GM19240 (cell line): ENCODE results near the gene SLC2A2.

ENCODE experiments used
- DNase-seq: peaks from one replicate; pipeline ENCODE4 v3.0.0; 2011; ENCODE audit warnings: low spot score; ENCODE audit not compliant: insufficient read length

SLC2A2 gene

DNA sequence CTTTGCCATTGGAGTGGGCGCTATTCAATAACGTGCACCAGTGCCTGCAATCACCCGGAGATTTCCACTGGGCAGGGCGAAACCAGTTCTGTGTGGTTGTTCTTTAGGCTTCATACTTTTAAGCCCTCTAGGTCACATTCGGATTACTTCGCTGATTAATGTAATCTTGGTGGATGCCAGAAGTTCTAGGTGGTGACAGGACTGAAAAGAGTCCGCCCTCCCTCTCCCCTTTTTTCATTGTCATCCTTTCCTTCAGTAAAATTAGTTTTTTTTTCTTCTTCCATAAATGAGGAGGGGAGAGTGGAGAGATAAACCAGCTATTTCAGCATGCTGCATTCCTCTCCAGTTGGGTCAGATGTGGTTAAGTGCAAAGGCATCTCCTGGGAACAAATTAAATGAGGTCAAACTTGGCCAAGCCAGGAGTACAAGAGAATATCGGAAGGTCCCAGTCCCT, 2.3 kb upstream of the SLC2A2 start:
- DNase-seq: no peak

- no peak for DNase-seq
Observed at GRCh38 chr3:171028025-171028778, 1.7 kb upstream of the SLC2A2 start.

GRCh38 chr3:171023566-171023965, 3.0 kb downstream of the SLC2A2 start:
- no peak for DNase-seq

GRCh38 chr3:171021377-171021776, 5.1 kb downstream of the SLC2A2 start:
- DNase-seq: no peak

DNA sequence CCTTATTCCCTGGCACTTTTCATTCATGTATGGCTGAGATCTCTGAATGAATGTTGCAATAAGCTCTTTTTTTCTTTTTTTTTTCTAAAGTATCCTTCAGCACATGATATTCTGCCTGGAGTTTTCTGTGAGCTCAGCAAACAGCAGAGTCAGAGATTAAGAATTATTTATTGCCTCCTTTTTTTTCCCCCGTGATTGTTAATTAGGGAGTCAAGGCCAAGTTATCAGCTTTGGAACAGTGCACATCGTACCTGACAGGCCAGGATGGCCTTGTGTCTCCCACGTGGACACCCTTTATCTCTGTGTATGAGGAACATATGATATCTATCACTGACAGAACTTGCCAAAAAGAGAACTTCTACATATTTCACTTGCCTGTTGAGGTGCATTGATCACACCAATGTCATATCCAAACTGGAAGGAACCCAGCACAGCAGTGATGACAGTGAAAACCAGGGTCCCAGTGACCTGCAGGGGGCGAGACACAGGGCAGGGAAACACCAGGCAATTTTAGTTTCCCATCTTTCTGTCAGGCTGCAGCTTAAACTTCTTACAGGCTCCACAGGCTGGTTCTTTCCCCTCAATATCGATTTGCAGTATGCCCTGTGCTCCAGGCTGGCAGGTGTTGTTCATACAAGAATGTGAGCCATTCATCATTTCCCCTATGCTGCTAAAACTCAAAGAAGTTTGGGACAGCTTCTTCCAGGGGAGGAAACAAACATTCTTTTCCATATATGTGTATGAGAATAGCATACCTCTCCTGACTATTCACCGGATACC, 8.2 kb downstream of the SLC2A2 start:
- DNase-seq: no peak

DNA sequence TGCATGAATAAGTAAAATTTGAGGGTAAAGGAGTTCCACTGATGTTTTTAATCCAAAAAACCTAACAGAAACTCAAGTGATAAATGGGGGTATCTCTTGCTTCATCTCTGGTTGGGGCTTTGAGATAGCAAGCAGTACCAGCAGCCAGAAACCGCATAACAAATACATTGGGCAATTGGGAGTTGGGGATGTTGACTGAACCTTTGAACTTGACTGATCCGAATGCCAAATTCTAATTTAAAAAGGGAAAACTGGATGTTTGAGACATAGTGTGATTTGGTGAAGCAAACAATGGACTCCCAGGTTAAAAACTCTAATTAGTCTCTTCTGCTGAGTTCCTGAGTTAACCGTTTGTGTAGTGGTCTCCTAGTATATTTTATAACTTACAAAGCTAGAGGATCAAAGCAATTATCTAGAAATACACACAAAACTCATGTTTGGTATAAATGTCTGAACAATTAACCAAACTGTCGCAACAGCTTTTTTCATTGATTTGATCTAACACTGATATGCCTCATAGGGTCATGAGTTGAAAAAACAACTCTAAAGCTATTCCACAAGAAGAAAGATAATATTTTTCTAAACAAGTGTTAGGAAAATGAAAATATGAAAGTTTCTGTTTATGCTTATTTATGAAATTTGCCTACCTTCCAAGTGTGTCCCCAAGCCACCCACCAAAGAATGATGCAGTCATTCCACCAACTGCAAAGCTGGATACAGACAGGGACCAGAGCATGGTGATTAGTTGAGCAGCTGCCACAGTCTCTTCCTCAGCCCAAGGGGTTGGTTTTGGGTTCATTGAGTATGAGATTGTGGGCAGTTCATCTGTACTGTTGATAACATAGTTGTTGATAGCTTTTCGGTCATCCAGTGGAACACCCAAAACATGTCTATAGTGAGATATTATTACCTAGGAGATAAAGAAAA, 12.4 kb downstream of the SLC2A2 start:
- DNase-seq: no peak

DNA sequence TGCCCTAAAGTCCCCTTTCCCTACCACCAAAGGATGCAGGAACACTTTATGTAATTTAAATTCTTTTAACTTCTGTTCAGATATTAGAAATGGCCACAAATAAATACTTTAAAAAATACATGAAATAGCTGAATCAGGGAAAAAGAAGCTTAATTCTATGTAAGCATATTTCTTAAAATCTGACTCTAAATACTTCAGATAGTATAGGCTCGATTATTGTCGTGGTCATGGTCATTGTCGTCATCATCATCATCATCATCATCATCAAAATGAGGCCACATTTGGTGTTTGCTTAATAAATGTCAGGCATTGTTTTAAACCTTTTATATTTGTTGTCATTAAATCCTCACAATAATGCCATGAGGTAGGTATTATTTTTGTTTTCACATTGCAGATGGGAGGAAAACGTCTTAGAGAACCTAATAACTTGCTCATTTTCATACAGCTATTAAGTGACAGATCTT, 14.6 kb downstream of the SLC2A2 start:
- no peak for DNase-seq

DNA sequence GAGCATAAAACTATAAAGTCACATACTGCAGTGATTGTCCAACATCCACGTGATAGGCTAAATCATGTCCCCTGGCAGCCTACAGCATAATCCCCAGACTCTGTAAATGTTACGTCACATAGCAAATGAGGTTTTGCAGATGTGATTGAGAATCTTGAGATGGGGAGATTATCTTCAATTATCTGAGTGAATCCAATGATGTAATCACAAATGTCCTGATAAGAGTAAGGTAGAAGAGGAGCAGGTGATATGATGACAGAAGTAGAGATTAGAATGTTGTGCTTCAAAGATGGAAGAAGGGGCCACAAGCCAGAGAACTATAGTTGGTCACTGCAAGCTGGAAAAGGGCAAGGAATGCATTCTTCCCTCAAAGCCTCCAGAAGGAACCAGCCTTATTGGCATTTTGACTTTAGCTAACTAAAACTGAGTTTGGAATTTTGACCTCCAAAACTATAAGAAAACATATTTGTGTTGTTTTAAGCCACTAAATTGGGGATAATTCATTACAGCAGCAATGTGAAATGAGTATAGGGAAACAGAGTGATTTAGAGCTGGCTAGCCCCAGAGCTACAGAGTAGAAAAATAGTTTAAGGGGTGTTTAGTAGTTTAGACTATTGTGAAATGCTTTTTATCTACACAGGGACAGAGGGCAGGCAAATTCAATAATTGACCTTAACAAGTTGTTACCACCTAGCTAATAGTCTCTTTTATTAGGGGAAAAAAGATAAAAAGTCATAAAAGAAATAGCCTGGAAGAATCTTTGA, 15.2 kb downstream of the SLC2A2 start:
- DNase-seq: no peak

DNA sequence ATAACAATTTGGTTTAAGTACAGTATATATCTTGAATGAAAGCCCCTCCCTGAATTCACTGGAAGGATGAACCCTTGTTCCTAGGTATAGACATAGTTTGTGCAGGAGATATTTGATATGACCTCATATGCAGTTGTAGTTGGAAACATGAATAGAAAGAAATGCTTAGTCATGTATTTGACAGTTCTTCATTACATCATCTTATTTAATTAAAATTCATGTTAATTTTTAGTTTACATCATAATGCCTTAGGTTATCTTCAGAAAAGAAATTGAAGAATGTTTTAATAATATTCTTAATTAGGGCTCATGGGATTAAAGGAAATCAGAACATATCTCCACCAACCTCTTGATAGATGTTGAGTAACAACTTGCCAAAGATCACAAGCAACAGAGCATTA, 19.2 kb downstream of the SLC2A2 start:
- no peak for DNase-seq

DNA sequence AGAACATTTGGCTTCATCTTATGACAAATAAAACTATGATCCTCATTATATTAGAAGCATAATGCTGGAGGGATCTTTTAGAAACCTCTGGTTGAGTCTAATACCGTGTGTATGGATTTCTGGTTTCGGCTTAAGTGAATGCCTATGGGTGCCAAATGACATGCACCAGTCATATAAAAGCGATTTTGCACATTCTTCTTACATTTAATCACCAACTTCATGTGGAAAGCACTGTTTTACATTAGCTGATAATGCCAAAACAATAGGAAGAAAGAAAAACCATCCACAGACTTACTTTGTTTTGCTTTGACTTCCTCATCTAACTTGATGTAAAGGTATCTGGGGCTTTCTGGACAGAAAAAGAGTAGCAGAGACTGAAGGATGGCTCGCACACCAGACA, 20.9 kb downstream of the SLC2A2 start:
- no peak for DNase-seq

DNA sequence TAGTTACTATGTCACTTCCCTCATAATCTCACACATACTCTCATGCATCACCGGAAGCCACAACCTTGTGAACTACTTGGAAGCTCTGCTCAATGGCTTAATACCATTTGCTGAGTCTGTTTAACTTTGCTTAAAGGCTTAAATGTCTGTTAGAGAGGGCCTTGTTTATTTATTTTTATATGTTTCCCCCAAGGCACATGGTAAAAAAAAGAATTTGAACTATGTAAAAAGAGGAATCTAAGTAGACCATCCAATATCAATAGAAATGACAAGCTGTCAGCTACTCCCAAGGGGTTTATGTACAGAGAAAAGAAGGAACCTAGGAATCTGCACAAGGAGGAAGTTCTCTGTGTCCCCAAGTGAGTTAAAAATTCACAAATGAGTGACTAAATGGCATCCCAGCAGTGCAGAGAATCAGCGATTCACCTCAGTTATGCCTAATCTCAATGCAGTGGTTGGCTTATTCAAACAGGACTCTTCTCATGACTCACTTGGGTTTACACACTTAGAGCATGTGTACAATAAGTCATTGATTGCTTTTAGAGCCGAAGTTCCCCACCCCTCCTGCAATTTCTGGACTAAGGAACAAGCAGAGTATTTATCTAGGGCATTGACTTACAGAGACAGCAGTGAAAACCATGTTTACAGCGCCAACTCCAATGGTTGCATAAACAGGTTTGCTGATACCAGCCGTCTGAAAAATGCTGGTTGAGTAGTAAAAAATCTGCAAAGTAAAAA, 24.4 kb downstream of the SLC2A2 start:
- no peak for DNase-seq

GRCh38 chr3:171001250-171001893, 25.1 kb downstream of the SLC2A2 start:
- DNase-seq: no peak

DNA sequence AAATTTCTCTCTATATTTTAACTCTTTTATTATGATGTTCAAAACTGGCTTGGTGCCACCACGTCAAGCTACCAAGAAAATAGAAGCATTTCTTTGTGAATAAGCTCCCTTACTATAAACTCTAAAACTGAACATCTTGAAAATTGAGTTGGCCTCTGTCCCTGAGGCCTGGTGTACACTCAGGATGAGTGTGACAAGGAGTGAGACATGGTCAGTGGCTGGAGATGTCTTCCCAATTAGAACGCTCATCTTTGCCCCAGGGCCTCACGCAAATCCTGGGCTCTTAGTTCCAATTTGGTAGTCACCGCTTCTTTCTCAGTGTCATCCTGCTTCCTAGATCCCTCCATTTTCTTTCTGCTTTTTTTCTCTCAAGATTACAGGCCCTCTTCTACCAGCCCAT, 26.2 kb downstream of the SLC2A2 start:
- no peak for DNase-seq

GRCh38 chr3:170999737-171000242, 26.7 kb downstream of the SLC2A2 start:
- DNase-seq: no peak

DNA sequence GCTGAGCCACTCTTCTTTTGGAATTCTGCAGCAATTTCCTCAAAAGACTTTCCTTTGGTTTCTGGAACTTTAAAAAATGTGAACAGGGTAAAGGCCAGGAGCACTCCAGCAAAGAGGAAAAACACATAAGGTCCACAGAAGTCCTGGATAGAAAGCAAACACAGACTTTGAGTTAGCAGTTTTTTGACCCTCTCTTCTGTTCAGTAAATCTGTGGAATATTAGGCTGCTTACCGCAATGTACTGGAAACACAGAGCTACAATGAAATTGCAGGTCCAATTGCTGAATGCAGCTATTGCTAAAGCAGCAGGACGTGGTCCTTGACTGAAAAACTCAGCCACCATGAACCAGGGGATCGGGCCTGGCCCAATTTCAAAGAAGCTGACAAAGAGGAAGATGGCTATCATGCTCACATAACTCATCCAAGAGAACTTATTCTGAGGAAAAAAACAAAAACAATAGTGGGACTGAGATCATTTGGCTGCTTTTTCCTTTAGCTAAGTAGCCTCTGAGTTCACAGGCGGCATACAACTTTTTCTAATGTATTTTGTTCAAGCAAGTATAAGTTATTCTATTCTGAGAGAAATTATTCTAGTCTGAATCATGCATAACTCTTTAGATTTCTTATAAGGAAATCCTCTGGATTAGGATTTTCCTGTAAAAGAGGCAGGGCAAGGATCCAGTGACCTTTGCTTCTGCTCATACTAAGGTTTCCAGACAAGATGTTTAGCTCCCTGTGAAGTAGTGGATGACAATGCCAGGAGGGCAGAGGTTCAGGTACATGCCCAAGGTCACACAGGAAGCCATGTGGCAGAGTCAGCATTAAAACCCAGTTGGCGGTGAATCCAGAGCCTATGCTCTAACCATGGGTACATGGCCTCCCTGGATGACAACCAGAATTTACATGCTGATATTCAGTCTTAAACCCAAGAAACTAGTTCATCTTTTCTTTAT, 28.3 kb downstream of the SLC2A2 start:
- DNase-seq: no peak

- DNase-seq: no peak
Observed at GRCh38 chr3:170992854-170993253, 33.7 kb downstream of the SLC2A2 start.

- DNase-seq: no peak
Observed at GRCh38 chr3:170991664-170992063, 34.9 kb downstream of the SLC2A2 start.

DNA sequence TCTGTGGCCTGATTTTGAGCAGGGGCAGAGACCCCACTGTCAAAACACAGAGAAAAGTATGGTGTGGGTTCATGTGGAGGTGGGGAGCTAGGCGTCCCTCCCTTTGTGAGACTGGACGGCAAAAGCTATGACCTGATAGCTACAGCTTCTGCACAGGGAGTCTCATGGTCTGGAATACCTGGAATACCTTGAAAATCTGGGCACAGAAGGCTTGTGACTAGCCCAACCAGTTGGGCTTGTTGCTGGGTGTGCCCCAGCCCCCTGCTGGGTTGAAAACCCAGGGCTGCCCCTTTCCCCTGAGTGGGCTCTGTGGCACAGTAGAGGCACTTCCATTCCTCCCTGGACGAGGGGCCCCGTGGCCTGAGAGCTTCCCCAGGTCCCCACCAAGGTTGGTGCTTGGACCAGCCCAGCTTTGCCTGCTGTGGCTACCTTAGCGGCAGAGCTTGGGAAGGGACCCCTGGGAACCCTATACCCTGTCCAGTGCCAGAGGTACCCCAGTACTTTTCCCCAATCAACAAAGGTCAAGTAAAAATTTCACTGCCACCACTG, 37.3 kb downstream of the SLC2A2 start:
- DNase-seq: no peak
